ENCODE data around the gene FAF1.

DNA sequence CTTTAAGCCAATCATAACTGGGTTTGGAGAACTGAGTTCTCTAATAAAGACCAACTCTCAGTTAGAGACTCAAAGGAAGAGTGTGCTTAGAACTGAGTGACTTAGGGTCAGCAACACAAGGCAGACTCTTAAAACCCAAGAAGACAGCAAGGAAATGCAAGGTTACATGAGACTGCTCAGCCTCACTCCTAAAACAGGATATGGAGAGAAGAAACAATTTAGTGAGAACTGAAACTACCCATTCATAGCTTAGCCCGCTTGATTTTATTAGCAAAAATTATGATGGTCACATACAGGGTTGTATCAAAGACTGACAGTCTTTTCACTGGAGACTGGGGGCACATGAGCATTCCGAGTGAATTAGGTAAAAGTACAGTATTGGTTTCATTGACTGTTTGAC, 457.9 kb downstream of the FAF1 start:
- TF ChIP-seq, protein P1, sequence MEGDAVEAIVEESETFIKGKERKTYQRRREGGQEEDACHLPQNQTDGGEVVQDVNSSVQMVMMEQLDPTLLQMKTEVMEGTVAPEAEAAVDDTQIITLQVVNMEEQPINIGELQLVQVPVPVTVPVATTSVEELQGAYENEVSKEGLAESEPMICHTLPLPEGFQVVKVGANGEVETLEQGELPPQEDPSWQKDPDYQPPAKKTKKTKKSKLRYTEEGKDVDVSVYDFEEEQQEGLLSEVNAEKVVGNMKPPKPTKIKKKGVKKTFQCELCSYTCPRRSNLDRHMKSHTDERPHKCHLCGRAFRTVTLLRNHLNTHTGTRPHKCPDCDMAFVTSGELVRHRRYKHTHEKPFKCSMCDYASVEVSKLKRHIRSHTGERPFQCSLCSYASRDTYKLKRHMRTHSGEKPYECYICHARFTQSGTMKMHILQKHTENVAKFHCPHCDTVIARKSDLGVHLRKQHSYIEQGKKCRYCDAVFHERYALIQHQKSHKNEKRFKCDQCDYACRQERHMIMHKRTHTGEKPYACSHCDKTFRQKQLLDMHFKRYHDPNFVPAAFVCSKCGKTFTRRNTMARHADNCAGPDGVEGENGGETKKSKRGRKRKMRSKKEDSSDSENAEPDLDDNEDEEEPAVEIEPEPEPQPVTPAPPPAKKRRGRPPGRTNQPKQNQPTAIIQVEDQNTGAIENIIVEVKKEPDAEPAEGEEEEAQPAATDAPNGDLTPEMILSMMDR (IDR thresholded peaks at IDR 0.05; ENCODE audit: low read depth, low read length, missing input control): no peak
- no peak for TF ChIP-seq RAD21 (IDR thresholded peaks at IDR 0.05)
- no peak for TF ChIP-seq FOXA2 (IDR thresholded peaks at IDR 0.05)
- no peak for TF ChIP-seq MAX (IDR thresholded peaks at IDR 0.05)
- no peak for TF ChIP-seq RXRA (IDR thresholded peaks at IDR 0.05)

Measured in liver (tissue), 3 donors.